ENCODE data around the gene TMEM40.
"Not testable (repeated sequence)": the region's sequence is repeated elsewhere in the genome, so short reads cannot be mapped to it uniquely, and the experiment has no call there.

The TMEM40 gene

GRCh38 chr3:12719541-12719940, 39.5 kb downstream of the TMEM40 start:
- DNase-seq (ENCODE audit: low read depth in 2 of 2): no peak

GRCh38 chr3:12716605-12717151, 42.4 kb downstream of the TMEM40 start:
- DNase-seq (ENCODE audit: low read depth in 2 of 2): no peak

GRCh38 chr3:12714278-12714677, 44.8 kb downstream of the TMEM40 start:
- DNase-seq (ENCODE audit: low read depth in 2 of 2): no peak

GRCh38 chr3:12710062-12710461, 49.0 kb downstream of the TMEM40 start:
- no peak for DNase-seq (ENCODE audit: low read depth in 2 of 2)

- DNase-seq (ENCODE audit: low read depth in 2 of 2): no peak
Measured at GRCh38 chr3:12709334-12709733, 49.7 kb downstream of the TMEM40 start.

- DNase-seq (ENCODE audit: low read depth in 2 of 2): no peak
Measured at GRCh38 chr3:12708584-12709192, 50.4 kb downstream of the TMEM40 start.

- DNase-seq (ENCODE audit: low read depth in 2 of 2): no peak
Measured at GRCh38 chr3:12707449-12707848, 51.6 kb downstream of the TMEM40 start.

DNA sequence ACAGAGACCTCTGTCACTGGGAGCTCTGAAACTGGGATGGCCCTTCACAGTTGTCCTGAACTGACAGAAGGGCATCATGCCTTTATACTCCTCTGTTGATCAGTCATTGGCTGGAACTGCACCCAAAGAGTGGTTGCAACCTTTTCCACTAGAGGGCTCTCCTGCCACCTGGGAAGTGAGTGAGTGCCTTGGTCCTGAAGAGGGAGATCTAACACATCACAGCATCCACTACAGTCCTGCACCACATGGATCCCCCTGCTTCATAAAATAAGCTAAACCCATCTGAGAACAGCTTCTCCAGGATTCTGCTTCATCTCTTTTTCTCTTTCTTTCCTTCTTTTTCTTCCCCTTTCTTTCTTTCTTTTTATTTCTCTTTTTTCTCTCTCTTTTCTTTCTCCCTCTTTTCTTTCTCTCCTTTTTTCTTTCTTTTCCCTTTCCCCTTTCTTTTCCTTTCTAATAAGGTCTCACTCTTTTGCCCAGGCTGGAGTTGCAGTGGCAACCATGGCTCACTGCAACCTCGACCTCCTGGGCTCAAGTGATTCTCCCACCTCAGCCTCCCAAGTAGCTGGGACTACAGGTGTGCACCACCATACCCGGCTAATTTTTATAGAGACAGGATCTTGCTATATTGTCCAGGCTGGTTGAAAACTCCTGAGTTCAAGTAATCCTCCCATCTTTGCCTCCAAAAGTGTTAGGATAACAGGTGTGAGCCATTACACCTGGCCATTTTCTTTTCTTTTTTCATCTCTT, 52.4 kb downstream of the TMEM40 start:
- peak; percentile 22 to 35 for DNase-seq (ENCODE audit: low read depth in 2 of 2)

DNA sequence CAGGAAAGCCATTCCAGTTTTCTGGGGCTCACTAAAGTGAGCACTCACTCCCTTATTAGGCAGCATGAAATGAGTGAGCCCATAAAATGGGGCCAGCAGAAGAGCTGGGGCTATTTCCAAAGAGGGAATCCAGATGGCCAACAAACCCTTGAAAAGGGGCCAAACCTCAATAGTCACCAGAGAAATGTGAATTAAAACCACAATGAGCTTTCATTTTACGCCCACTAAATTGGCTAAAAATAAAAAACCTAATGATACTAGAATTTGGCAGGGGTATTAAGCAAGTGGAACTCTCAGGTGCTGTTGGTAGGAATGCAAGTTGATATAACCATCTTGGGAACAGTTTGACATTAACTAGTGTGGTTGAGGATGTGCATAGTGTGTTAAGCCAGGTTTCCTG, 53.1 kb downstream of the TMEM40 start:
- no peak for DNase-seq (ENCODE audit: low read depth in 2 of 2)

DNA sequence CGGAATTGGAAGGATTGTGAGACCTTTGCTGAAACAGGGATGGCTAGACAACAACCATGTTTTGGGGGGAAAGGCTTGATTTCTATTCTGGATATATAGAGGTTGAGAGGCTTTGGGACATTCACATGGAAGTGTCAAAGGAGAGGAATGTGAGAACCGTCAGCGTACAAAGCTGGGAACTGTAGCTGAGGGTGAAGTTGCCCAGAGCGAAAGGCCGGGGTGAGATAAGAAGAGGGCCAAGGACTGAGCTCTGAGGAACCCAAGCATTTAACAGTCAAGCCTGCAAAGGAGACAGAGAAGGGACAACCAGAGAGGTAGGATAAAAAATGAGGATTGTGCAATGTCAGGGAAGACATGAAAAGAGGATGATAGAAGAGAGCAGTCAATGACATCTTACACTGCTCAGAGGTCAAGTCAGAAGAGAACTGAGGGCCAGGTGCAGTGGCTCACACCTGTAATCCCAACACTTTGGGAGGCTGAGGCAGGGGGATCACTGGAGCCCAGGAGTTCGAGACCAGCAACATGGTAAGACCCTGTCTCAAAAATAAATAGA, 53.6 kb downstream of the TMEM40 start:
- no peak for DNase-seq (ENCODE audit: low read depth in 2 of 2)

GRCh38 chr3:12702501-12702900, 56.6 kb downstream of the TMEM40 start:
- no peak for DNase-seq (ENCODE audit: low read depth in 2 of 2)

DNA sequence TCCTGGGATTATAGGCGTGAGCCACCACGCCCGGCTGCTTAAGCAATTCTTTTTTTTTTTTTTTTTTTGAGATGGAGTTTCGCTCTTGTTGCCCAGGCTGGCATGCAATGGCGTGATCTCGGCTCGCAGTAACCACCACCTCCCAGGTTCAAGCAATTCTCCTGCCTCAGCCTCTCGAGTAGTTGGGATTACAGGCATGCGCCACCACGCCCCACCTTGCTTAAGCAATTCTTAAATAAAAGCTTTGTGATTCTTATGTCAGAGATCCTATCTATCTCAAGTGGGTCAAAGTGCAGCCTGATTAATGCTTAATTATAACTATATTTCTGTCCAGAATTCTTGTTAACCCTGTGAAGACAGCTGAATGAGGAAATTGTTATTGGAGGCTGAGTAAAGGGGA, 57.5 kb downstream of the TMEM40 start:
- DNase-seq (ENCODE audit: low read depth in 2 of 2): not testable (repeated sequence)

DNA sequence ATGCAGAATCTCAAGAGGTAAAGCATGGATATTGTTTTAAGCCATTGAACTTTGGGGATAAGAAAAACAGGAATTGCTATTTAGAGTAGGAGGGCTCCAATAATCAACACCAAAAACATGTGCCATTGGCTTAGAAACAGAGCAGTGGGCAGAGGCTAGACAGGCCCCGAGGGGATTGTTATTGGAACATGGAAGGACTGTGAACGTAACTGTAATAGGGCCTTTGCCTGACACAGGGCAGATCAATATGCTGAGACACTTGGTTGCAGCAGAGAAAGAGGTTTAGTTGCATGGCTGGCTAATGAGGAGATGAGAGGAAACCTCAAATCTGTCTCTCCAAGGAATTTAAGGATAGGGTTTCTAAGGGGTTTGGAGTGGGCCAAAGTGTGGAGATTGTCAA, 58.3 kb downstream of the TMEM40 start:
- no peak for DNase-seq (ENCODE audit: low read depth in 2 of 2)

DNA sequence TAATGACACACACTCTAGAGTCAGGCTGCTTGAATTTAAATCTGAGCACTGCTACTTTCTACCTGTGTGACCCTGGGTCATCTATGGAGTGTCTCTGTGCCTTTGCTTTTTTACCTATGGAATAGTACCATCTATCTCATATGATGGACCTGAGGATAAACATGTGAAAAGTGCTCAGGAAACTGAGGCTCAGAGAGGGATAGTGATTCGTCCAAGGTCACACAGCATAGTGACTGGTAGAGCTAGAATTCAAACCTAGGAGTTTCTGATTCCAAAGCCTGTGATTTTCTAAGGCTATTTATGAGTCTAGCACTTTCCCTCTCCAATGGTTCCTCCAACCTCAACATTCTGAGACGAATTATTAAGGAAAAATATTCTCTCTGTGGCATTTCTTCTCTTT, 63.1 kb downstream of the TMEM40 start:
- DNase-seq (ENCODE audit: low read depth in 2 of 2): no peak

DNA sequence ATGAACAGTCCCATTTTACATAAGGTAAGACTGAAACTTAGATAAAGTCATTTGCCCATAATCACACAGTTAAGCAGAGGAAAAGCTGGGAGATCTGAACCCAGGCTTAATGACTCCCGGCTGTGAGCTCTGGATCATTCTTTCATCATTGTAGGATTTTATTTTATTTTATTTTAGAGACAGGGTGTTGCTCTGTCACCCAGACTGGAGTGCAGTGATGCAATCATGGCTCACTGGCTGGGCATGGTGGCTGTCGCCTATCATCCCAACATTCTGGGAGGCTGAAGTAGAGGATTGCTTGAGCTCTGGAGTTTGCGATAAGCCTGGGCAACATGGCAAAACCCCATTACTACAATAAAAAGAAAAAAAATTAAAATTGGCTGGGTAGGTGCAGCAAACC, 63.9 kb downstream of the TMEM40 start:
- no peak for DNase-seq (ENCODE audit: low read depth in 2 of 2)

DNA sequence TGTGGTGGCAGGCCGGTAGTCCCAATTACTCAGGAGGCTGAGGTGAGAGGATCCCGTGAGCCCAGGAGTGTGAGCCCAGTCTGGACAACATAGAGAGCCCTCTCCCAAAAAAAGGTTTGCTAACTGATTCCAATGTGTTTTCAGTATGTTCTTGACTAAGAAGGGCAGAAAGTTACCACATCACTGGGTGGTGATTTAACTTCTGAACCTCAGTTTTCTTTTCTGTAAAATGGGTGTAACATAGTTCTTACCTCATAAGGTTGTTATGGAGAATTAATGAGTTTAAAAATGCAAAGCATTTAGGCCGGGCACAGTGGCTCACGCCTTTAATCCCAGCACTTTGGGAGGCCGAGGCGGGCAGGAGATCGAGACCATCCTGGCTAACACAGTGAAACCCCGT, 66.6 kb downstream of the TMEM40 start:
- no peak for DNase-seq (ENCODE audit: low read depth in 2 of 2)

DNA sequence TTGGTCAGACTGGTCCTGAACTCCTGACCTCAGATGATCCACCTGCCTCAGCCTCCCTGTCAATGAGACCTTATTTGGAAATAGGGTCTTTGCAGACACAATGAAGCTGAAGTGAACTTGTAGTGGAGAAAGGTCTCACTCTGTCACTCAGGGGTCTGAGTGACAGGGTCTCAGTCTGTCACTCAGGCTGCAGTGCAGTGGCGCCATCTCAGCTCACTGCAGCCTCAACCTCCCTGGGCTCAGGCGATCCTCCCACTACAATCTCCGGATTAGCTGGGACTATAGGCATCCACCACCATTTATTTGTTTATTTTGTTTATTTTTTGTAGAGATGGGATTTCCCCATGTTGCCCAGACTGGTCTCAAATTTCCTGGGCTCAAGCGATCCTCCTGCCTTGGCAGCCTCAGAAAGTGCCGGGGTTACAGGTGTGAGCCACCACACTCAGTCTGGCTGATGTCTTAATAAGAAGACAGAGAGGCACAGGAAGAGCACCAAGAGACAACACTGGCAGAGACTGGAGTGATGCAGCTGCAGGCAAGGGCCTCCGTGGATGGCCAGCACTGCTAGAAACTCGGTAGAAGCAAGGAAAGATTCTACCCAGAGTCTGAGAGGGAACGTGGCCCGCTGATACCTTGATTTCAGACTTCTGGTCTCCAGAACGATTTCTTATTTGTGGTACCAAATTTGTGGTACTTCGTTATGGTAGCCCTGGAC, 68.9 kb downstream of the TMEM40 start:
- DNase-seq (ENCODE audit: low read depth in 2 of 2): no peak

- no peak for DNase-seq (ENCODE audit: low read depth in 2 of 2)
Measured at GRCh38 chr3:12687948-12688347, 71.1 kb downstream of the TMEM40 start.

- DNase-seq (ENCODE audit: low read depth in 2 of 2): no peak
Measured at GRCh38 chr3:12686096-12686495, 73.0 kb downstream of the TMEM40 start.

Measured in activated CD4-positive, alpha-beta T cell treated with anti-CD3 and anti-CD28 coated beads for 24 hours (primary cell).